GM12878 (cell line): ENCODE data around the gene DNTTIP2. TPM values are rescaled to one million over a fixed set of nuclear protein-coding genes. Genes with fewer than 3 reads are reported as not detected.

Experiments
- ATAC-seq: fragments of 200-7000 bp; cut with Tn5 transposase; 3 replicates; pipeline ENCODE4 v1.9.1; 2020; ENCODE audit warnings: mild to moderate bottlenecking, moderate library complexity
- BruUV-seq: library from RNA; stranded (reverse); fragments of 400-500 nt; replicated peaks from 2 replicates; lab custom pipeline; 2021; lab: Mats Ljungman, UMichigan
- CTCF ChIA-PET: fragments of 300-600 bp; sonication (Branson Sonifier 250); formaldehyde crosslinking; extraction: SDS; loops from one replicate; lab custom pipeline; 2021; ENCODE audit warnings: inconsistent platforms; lab: Yijun Ruan, JAX
- POLR2A ChIA-PET: fragments of 350-600 bp; formaldehyde crosslinking; extraction: SDS; loops from one replicate; lab custom pipeline; 2021; ENCODE audit warnings: inconsistent platforms; lab: Charles Lee
- RAD21 ChIA-PET: fragments of 300-600 bp; sonication (Branson Sonifier 250); formaldehyde crosslinking; loops from one replicate; lab custom pipeline; 2023; ENCODE audit warnings: antibody characterized with exemption; ENCODE audit not compliant: unreplicated experiment; lab: Charles Lee
- SMC1A ChIA-PET: fragments of 300-600 bp; sonication (Branson Sonifier 250); formaldehyde crosslinking; loops from one replicate; lab custom pipeline; 2023; ENCODE audit not compliant: unreplicated experiment, uncharacterized antibody; lab: Charles Lee
- DNase-seq: peaks from one replicate; pipeline ENCODE4 v3.0.0-alpha.2; 2011; ENCODE audit warnings: low read depth, low spot score
- FAIRE-seq: peaks from 3 replicates; lab custom pipeline; 2011; peaks lifted over from hg19 to GRCh38; lab: Jason Lieb, UNC
- H2AFZ ChIP-seq: 2 replicates; pipeline ENCODE4 v1.6.0; 2011; ENCODE audit warnings: low read depth, low read length, control low read depth; ENCODE audit not compliant: control insufficient read depth
- H3K27ac ChIP-seq: 2 replicates; pipeline ENCODE4 v1.5.1; 2011; ENCODE audit warnings: control low read depth; ENCODE audit not compliant: control insufficient read depth, insufficient read depth
- H3K27me3 ChIP-seq, 2 experiments: replicated peaks in 1 of 2; 2 replicates each; pipeline versions ENCODE4 v1.6.0 to v1.6.1; 2011; ENCODE audit warnings: low read length in 1 of 2; ENCODE audit not compliant: control insufficient read depth in 2 of 2, insufficient read depth in 2 of 2
- H3K36me3 ChIP-seq, 2 experiments: 2 replicates each; pipeline ENCODE4 v1.5.1; 2011; ENCODE audit warnings: low read length in 1 of 2; ENCODE audit not compliant: control insufficient read depth in 2 of 2, insufficient read depth in 2 of 2
- H3K4me1 ChIP-seq: 2 replicates; pipeline ENCODE4 v1.6.1; 2011; ENCODE audit warnings: mild to moderate bottlenecking, low read length, moderate library complexity, mixed read lengths; ENCODE audit not compliant: control insufficient read depth, insufficient read depth
- H3K4me2 ChIP-seq: 2 replicates; pipeline ENCODE4 v1.6.0; 2011; ENCODE audit warnings: control low read depth; ENCODE audit not compliant: control insufficient read depth, insufficient read depth
- H3K4me3 ChIP-seq: fragments of 200-600 bp; sonication (generic); 2 replicates; pipeline ENCODE4 v1.5.1; 2016
- H3K79me2 ChIP-seq: 2 replicates; pipeline ENCODE4 v1.6.0; 2011; ENCODE audit warnings: low read length; ENCODE audit not compliant: control insufficient read depth, insufficient read depth
- H3K9ac ChIP-seq: 2 replicates; pipeline ENCODE4 v1.8.0; 2011; ENCODE audit warnings: low read length, control low read depth, mixed read lengths; ENCODE audit not compliant: control insufficient read depth, insufficient read depth
- H3K9me3 ChIP-seq: replicated peaks from 3 replicates; pipeline ENCODE4 v1.5.1; 2011; ENCODE audit warnings: mild to moderate bottlenecking, low read length; ENCODE audit not compliant: control insufficient read depth, insufficient read depth
- H4K20me1 ChIP-seq: 2 replicates; pipeline ENCODE4 v1.6.0; 2011; ENCODE audit not compliant: control insufficient read depth, insufficient read depth
- ASH2L ChIP-seq: fragments of 300-600, 200-600 bp; sonication (generic); IDR thresholded peaks from 2 replicates; pipeline ENCODE4 v1.6.1; 2017; ENCODE audit warnings: low read depth, mild to moderate bottlenecking, borderline replicate concordance
- ATF3 ChIP-seq: IDR thresholded peaks from 2 replicates; pipeline ENCODE4 v1.6.1; 2011; ENCODE audit warnings: low read depth, mild to moderate bottlenecking, low read length, moderate library complexity, borderline replicate concordance; ENCODE audit errors: extremely low read depth
- BMI1 ChIP-seq: fragments of 450-650 bp; IDR thresholded peaks from 2 replicates; pipeline ENCODE4 v1.6.1; 2016; ENCODE audit warnings: mild to moderate bottlenecking, moderate library complexity, borderline replicate concordance
- CHD1 ChIP-seq: IDR thresholded peaks from 2 replicates; pipeline ENCODE4 v1.6.1; 2012; ENCODE audit warnings: low read depth, low read length, improper control_type of control experiment
- LARP7 ChIP-seq: fragments of 450-650 bp; IDR thresholded peaks from 2 replicates; pipeline ENCODE4 v1.6.1; 2017; ENCODE audit warnings: mild to moderate bottlenecking
- MEF2A ChIP-seq: IDR thresholded peaks from 2 replicates; pipeline ENCODE4 v1.6.1; 2011; ENCODE audit warnings: low read depth, mild to moderate bottlenecking, low read length, moderate library complexity; ENCODE audit not compliant: insufficient read depth
- MEF2B ChIP-seq: fragments of 450-650 bp; IDR thresholded peaks from 2 replicates; pipeline ENCODE4 v1.6.1; 2018; ENCODE audit warnings: mild to moderate bottlenecking, moderate library complexity; ENCODE audit not compliant: partially characterized antibody, poor library complexity, severe bottlenecking
- NFIC ChIP-seq: IDR thresholded peaks from 2 replicates; pipeline ENCODE4 v1.6.1; 2012; ENCODE audit warnings: low read depth, mild to moderate bottlenecking, inconsistent platforms, low read length, moderate library complexity
- NFYB ChIP-seq: IDR thresholded peaks from 2 replicates; pipeline ENCODE4 v1.6.1; 2011; ENCODE audit warnings: low read depth, mild to moderate bottlenecking, low read length, improper control_type of control experiment, moderate library complexity; ENCODE audit not compliant: insufficient read depth
- NR2C1 ChIP-seq: fragments of 450-650 bp; IDR thresholded peaks from 2 replicates; pipeline ENCODE4 v1.6.1; 2017; ENCODE audit warnings: antibody characterized with exemption, mild to moderate bottlenecking, moderate library complexity
- PAX5 ChIP-seq: IDR thresholded peaks from 2 replicates; pipeline ENCODE4 v1.6.1; 2011; ENCODE audit warnings: low read depth, low read length, borderline replicate concordance
- RBBP5 ChIP-seq: fragments of 200-600 bp; sonication (generic); conservative IDR thresholded peaks from 2 replicates; pipeline ENCODE4 v1.6.1; 2016
- RELA ChIP-seq: fragments of 450-650 bp; IDR thresholded peaks from 2 replicates; pipeline ENCODE4 v1.8.0; 2014; ENCODE audit warnings: borderline replicate concordance; ENCODE audit not compliant: partially characterized antibody
- STAT1 ChIP-seq: fragments of 450-650 bp; conservative IDR thresholded peaks from 2 replicates; pipeline ENCODE4 v1.6.1; 2014; ENCODE audit warnings: antibody characterized with exemption, mild to moderate bottlenecking
- ZBTB33 ChIP-seq: fragments of 450-650 bp; IDR thresholded peaks from 2 replicates; pipeline ENCODE4 v1.6.1; 2017; ENCODE audit warnings: mild to moderate bottlenecking
- ZNF207 ChIP-seq: fragments of 450-650 bp; IDR thresholded peaks from 2 replicates; pipeline ENCODE4 v1.6.1; 2014; ENCODE audit warnings: antibody characterized with exemption, mild to moderate bottlenecking, borderline replicate concordance
- WGBS: methylation state at CpG from one replicate; pipeline ENCODE4 v1.1.6; 2016; ENCODE audit warnings: low lambda C conversion rate; ENCODE audit not compliant: insufficient replicate concordance, insufficient coverage; ENCODE audit errors: missing lambda C conversion rate; 5-methylcytosine and 5-hydroxymethylcytosine counted together
- in situ Hi-C: fragments of 300-500 bp; cut with MboI; formaldehyde crosslinking; loops from 9 replicates; pipeline ENCODE4 v1.14.3; 2018; ENCODE audit warnings: mixed read lengths
- intact Hi-C: fragments of 100-400 bp; cut with micrococcal nuclease; formaldehyde crosslinking; loops from one replicate; pipeline ENCODE4 v1.14.2; 2022; ENCODE audit not compliant: unreplicated experiment
- polyA plus RNA-seq, 11 experiments: library from polyadenylated mRNA; depleted of rRNA in 4 of 11; unstranded in 6 of 11; stranded (reverse) in 5 of 11; fragments of >200 nt; fragmentation: Nextera tagmentation in 4 of 11; fragmentation: Illumina TruSeq in 1 of 11; extraction: Ambion mirVana in 4 of 11; extraction: Trizol in 1 of 11; gene quantifications; 1 replicate in 1 of 11; 2 replicates in 10 of 11; pipeline versions ENCODE4 v1.2.1 to v1.2.3, GENCODE V29; 2011 to 2016; ENCODE audit warnings: inconsistent platforms in 2 of 11, missing spikeins in 2 of 11, low read depth in 1 of 11
- total RNA-seq, 4 experiments: library from RNA; depleted of rRNA in 3 of 4; stranded (reverse); fragments of >200 nt in 3 of 4; fragmentation: Illumina TruSeq in 1 of 4; extraction: Trizol in 1 of 4; gene quantifications; 2 replicates each; pipeline versions ENCODE4 v1.2.1 to v1.2.3, GENCODE V29; 2013 to 2021

DNTTIP2 gene
- total and polyA plus RNA-seq, 10 of the 15 experiments (the other 5 are each of a cell fraction or from before 2014, with no cell fraction given), result 34.3 to 99.2 (median 74.9) TPM

- H2AFZ ChIP-seq, result no peak overlapping the region
Measured at GRCh38 chr1:93865253-93865652, 13.8 kb downstream of the DNTTIP2 start.

More at GRCh38 chr1:93865253-93865652, 13.8 kb downstream of the DNTTIP2 start:
- Histone ChIP-seq H3K4me1 (no peaks in the 10 kb centered on the region), H3K36me3 (no peaks in the 10 kb centered on the region), H3K27me3 (no peaks in the 10 kb centered on the region), H3K4me3 (no peak overlapping the region), H3K9me3 (no peaks in the 10 kb centered on the region), H3K27ac (no peak overlapping the region), H3K79me2 (no peaks in the 10 kb centered on the region), H4K20me1 (no peaks in the 10 kb centered on the region), H3K9ac (no peak overlapping the region), H3K4me2 (no peak overlapping the region)
- RAD21 ChIA-PET, result interaction anchor here (1.1 kb wide), 1 partner anchor 236 kb away, joined by 3 read pairs; no protein-coding TSS in a partner anchor
- FAIRE-seq (no peak), ATAC-seq (no peak), DNase-seq (no peak)
- intact Hi-C loops (no loop called here), in situ Hi-C loops (no loop called here)
- POLR2A ChIA-PET, result no interaction called here
- TF ChIP-seq NFIC (no peak), MEF2A (no peak), RBBP5 (no peak), ATF3 (no peak), ZBTB33 (no peak), CHD1 (no peak), STAT1 (no peak), MEF2B (no peak), NR2C1 (no peak), NFYB (no peak), LARP7 (no peak), ZNF207 (no peak), PAX5 (no peak), ASH2L (no peak), RELA (no peak), BMI1 (no peak)
- no TSS peak for BruUV-seq
- SMC1A ChIA-PET, result no interaction called here
- CTCF ChIA-PET, result interaction anchor here (1.6 kb wide), 1 partner anchor 14 kb away, joined by 4 read pairs; no protein-coding TSS in a partner anchor
- 76% methylated on average over 5 of the region's 5 CpGs for WGBS
